GM18505 (cell line): ENCODE measurements around the gene LRRK1.

Experiments used
- ATAC-seq: cut with Tn5 transposase; IDR thresholded peaks from one replicate; pipeline ENCODE4 v1.9.1; 2021; ENCODE audit not compliant: unreplicated experiment
- POLR2A ChIP-seq: IDR thresholded peaks from 4 replicates; pipeline ENCODE4 v1.6.1; 2011; ENCODE audit warnings: borderline replicate concordance; ENCODE audit not compliant: insufficient read depth, insufficient read length; ENCODE audit errors: extremely low read depth

LRRK1 gene

DNA sequence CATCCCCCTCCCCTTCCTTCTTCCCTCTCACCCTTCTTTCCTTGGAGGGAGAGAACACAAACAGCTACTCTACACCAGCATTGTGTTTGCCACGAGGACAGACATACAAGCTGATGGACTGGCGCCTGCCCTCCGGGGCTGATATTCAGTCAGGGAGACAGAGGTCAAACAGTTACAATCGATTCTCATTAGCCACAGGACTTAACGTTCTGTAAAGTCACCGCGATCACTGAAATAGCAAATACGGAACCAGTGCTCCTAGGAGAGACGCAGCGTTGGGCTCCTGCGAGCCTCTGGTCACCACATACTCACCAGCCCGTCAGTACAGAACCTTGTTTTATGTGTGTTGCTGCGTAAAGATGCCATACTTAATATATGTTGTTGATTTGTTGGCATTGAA is 108.8 kb downstream of the LRRK1 start:
- no peak for TF ChIP-seq POLR2A
- ATAC-seq: no peak

DNA sequence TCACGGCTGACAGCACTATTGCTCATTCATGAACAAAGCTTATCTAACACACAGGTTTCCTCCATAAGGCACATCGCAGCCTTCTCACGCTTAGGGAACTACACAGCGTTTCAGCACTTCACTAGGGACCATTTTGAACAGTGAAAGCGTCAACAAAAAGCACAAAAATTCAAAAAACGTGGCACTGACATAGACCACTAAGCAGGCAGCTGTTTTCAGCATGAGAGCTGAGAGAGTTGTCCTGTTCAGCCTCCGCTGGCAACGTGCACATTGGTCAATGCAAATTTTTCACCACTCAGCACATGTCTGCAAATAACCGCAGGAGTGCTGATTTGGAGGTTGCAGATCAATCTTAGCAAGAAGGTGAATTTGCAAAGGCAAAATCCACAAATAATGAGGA is 109.2 kb downstream of the LRRK1 start:
- no peak for ATAC-seq
- TF ChIP-seq POLR2A: no peak

DNA sequence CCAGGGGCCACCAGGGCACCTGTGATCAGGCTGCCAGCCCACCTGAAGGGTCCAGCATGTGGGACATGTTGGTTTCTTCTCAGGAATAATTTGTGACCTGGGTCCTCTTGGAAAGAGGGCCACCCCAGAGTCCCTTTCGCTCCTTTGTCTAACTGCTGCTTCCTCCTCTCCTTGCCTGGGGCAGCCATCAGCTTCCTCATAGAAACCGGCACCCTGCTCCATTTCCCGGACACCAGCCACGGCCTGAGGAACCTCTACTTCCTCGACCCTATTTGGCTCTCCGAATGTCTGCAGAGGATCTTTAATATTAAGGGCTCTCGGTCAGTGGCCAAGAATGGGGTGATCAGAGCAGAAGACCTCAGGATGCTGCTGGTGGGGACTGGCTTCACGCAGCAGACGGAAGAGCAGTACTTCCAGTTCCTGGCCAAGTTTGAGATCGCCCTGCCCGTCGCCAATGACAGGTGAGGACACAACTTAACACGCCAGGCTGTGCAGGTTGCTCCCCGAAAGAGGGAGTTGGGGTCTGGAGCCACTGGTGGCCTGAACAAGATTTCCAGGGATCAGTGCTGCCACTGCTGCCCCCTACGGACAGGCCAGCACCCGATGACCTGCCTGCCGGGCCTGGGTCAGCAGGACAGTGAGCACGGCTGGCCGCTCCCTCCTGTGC is 109.7 kb downstream of the LRRK1 start:
- ATAC-seq: no peak
- no peak for TF ChIP-seq POLR2A

DNA sequence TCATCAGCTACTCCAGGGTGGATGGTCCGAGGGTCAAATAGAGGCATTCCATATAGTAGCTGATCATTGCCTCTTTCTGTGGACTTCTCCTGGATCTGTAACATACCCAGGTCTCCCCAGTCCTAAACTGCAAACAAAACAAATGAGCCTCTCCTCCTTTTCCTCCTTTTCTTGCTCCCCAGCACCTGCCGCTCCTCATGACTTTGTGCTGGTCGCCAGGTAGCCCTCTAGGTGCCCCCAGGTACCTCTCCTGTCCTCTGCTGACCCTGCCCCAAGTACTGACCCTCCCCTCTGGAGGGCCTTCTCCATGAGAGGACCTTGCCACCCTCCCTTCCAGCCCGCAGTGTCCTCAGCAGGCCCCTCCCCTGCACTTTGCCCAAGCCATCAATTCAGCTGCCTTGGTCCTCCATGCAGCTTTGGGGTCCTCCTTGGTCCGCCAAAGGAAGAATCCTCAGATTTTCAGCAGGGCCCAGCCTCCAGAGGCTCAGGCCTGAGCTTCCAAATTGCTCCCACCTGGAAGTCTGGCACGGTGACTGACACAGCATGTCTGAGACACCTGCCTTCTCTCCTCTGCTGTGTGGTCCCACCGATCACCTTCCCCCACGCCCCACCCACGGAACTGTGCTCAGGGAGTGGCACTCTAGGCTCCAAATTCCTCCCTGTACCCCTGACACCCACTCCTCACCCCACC is 111.0 kb downstream of the LRRK1 start:
- no peak for TF ChIP-seq POLR2A
- ATAC-seq: no peak

DNA sequence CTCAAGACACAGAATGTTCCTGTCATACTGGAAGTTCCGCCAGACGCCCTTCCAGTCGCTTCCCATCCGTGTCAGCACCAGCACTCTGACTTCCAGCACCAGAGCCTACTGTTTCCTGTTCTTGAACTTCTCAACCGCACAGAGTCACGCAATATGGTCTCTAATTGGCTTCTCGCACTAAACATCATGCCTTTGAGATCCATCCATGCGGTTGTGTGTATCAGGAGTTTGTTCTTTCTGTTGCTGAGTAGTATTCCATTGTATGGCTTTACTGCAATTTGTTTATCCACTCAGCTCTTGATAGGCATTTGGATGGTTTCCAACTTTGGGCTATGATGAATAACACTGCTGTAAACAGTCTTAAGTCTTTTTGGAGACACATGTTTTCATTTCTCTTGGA is 112.1 kb downstream of the LRRK1 start:
- no peak for ATAC-seq
- no peak for TF ChIP-seq POLR2A

DNA sequence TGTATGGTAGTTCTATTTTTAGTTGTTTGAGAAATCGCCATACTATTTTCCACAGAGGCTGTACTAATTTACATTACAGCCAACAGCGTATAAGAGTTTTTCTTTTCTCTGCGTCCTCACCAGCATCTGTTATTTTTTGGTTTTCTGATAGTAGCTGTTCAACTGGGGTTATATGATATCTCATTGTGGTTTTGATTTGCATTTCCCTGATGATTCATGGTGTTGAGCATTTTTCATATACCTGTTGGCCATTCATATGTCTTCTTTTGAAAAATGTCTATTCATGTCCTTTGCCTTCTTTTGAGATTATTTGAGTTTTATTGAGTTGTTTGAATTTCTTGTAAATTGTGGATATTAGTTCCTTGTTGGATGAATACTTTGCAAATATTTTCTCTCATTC is 114.6 kb downstream of the LRRK1 start:
- TF ChIP-seq POLR2A: no peak
- ATAC-seq: no peak

DNA sequence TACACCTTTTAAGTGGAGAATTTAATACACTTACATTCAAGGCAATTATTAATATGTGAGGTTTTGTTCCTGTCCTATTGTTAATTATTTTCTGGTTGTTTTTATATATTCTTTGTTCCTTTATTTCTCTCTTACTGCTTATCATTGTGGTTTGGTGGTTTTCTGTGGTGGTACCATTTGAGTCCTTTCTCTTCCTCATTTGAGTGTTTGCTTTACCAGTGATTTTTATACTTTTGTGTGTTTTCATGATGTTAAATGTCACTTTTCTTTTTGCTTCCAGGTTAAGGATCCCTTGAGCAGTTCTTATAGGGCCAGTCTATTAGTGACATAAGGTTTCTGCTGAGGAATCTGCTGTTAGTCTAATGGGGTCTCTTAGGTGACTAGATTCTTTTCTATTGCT is 116.5 kb downstream of the LRRK1 start:
- TF ChIP-seq POLR2A: no peak
- ATAC-seq: peak; percentile 53

DNA sequence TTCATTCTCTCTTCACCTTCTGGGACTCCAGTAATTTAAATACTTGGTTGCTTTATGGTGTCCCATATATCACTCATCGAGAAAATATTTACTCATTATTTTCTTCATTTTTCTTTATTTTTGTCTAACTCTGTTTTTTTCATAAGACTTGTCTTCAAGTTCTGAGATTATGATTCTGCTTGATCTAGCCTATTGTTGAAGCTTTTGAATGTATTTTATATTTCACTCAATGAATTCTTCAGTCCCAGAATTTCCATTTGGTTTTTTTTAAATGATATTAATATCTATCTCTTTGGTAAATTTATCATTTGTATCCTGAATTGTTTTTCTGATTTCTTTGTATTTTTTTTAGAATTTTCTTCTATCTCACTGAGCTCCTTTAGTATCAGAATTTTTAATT is 117.0 kb downstream of the LRRK1 start:
- TF ChIP-seq POLR2A: no peak
- no peak for ATAC-seq

DNA sequence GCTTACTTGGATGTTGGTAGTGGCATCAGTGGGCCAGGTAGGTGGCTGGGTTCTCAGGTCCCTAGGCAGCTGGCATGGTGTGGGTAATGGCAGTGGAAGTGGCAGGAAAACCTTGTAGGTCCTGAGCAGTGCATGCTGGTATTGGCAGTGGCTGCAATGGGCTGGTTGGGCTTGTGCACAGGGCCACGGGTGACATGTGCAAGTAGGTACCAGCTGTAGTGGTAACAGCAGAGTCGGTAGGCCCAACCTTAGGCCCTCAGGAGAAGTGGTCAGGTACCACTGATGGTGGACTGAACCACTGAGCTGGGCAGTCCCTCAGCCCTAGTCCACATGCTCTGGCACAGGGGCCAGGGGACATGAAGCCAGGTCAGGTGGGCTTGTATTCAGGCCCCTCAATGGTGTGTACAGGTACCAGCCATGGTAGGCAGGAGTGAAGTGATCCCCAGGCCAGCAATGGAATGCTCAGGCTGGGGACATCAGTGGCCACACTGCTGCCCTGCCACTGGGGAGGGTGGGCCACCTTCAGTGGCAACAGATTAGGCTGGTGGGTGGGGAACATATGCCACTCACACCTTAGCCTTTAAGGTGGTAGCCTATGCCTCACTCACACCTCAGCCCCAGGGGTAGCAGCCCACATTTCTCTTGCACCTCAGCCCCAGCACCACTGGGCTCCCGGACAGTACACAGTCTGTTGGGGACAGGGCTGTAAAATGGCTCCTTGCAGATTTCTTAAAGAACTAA is 118.1 kb downstream of the LRRK1 start:
- no peak for TF ChIP-seq POLR2A
- ATAC-seq: no peak

DNA sequence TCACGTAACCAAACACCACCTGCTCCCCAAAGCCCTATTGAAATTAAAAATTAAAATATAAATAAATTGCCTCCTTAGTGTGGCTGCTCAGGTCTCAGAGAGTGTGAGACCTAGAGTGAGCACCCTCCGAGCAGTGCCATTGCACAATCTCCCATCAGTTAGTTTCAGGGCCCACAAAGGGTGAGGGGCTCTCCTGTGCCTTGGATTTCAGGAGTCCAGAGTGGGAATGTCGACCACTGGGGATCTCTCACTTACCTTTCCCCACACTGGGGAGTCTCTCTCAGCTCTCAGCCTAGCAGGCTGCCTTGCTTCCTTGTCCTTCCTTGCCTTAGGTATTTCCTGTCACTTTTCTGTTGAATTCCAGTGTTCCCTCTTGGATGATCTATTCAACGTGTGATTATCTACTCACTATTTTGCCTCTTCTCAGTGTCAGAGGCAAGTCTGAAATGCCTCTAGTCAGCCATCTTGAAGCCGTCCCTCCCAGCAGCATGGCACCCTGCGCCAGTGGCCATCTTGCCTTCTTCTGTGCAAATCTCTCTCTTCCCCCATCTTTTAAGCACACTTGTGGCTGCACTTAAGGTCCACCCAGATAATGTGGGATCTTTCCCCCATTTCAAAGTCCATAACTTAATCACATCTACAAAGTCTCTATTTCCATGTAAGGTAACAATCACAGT is 119.3 kb downstream of the LRRK1 start:
- ATAC-seq: no peak
- TF ChIP-seq POLR2A: no peak

DNA sequence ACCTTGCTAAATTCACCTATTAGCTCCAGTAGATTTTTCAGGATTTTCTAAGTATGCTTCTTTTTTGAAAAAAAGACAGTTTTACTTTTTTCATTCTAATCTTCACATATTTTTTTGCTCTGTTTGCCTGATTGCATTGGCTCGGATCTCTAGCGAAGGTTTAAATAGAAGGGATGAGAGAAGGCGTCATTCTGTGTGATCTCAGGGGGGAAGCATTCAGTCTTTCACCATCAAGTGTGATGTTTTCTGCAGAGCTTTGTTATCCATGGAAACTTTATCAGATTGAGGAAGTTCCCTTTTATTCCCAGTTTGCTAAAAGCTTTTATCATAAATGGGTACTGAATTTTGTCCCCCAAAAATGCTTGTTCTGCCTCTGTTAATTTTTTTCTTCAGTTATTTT is 120.3 kb downstream of the LRRK1 start:
- no peak for ATAC-seq

DNA sequence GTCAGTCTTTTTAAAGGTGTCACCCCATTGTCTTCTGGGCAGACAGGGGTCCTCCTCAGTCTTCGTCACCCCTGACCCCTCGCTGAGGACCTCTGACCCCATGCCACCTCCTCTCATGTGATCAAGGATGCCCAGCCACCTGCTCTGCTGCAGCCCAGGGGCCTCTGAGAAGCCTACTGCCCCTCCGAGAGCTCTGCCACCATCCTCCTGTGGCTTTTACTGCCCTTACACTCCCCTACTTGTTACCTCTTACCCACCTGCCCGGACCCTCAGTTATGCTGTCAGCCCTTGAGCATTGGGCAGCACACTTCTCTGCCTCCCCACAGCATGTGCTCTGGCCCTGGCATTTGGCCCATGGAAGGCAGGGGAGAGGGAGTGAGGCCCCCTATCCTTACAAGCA is 123.2 kb downstream of the LRRK1 start:
- ATAC-seq: no peak
- TF ChIP-seq POLR2A: no peak

More for the DNA sequence above, 120.3 kb downstream of the LRRK1 start:
- no peak for TF ChIP-seq POLR2A

DNA sequence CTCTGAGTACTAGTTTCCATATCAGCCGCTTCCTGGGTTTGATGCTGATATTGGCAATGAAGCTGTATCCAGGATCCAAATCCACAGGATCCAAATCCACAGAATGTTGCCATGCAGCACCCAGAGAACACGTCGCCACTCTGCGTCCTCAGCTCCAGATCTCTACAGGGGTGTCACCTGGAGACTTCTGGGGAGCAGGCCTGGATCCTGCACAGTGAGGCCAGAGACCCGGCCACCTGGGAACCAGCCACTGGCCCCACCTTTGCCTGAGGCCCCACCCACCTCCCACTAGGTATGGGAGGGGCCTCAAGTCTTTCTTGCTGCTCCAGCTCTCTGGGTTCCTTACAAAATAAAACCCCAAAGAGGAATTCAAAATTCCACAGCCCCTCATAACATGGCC is 123.9 kb downstream of the LRRK1 start:
- TF ChIP-seq POLR2A: no peak
- ATAC-seq: no peak

DNA sequence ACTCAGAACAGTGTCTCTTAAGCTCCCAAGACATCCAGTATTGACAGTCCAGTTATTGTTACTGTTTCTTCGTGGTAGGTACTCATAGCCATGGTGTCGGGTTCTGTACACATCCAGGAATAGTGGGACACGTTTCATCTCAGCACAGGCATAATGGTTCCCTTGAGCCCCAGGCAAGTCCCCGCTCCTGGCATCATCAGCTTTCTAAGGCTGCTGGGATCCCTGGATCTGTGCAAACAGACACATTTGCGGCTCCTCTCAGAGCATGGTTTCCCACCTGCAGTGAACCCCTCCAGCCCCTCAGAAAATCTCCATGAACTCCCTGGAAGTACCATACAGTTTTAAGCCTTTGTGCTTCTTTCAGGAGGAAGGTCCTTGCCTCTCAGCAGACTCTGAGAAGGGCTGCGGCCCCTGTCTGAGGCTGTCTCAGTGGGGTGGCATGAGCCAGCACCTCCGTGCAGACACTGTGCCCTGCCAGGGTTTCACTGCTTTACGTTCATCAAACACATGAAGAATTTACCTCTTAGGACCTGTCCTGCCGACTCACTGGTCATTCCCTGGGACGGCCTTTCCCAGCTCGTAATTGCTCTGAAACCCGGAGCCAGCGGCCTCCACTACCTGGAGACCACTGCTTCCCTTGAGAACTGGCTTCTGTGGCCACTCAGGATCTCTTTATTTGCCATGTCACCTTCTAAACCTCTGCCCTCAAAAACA is 124.9 kb downstream of the LRRK1 start:
- TF ChIP-seq POLR2A: no peak

More for the DNA sequence above, 124.9 kb downstream of the LRRK1 start:
- no peak for ATAC-seq
